22Rv1 (cell line): ENCODE results near the gene ICE2.

Source experiments
- H3K27ac ChIP-seq: fragments of 450-650 bp; 2 replicates; pipeline ENCODE4 v1.5.1; 2017
- ZFX ChIP-seq: fragments of 450-650 bp; IDR thresholded peaks from 2 replicates; pipeline ENCODE4 v1.6.1; 2017; ENCODE audit warnings: antibody characterized with exemption, borderline replicate concordance
- TF ChIP-seq, protein P1 (sequence below): fragments of 450-650 bp; IDR thresholded peaks from 2 replicates; pipeline ENCODE4 v1.5.1; 2017; ENCODE audit warnings: mild to moderate bottlenecking

Gene ICE2

GRCh38 chr15:60520013-60520824 lies 41.3 kb upstream of the ICE2 start:
- TF ChIP-seq, protein P1, sequence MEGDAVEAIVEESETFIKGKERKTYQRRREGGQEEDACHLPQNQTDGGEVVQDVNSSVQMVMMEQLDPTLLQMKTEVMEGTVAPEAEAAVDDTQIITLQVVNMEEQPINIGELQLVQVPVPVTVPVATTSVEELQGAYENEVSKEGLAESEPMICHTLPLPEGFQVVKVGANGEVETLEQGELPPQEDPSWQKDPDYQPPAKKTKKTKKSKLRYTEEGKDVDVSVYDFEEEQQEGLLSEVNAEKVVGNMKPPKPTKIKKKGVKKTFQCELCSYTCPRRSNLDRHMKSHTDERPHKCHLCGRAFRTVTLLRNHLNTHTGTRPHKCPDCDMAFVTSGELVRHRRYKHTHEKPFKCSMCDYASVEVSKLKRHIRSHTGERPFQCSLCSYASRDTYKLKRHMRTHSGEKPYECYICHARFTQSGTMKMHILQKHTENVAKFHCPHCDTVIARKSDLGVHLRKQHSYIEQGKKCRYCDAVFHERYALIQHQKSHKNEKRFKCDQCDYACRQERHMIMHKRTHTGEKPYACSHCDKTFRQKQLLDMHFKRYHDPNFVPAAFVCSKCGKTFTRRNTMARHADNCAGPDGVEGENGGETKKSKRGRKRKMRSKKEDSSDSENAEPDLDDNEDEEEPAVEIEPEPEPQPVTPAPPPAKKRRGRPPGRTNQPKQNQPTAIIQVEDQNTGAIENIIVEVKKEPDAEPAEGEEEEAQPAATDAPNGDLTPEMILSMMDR = no peak
- TF ChIP-seq ZFX = no peak
- no peak overlapping the region for H3K27ac ChIP-seq

DNA sequence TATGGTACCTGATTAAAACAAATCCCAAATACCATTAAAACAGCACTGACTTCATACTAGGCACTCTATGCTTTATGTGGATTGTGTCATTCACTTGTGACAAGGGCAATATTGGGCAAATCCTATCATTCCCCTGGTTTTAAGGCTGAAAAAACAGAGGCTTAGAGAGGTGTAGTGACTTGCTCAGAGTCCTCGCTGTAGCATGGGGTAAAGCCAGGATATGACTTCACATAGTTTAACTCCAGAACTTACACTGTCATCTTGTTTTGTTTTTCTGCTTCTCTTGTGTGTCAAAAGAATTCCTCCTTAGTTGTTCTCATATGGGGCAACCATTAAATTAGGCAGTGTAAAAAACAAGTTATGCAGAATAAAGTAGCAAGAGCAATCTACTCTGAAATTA lies 40.3 kb upstream of the ICE2 start:
- TF ChIP-seq, protein P1 = no peak
- no peak for TF ChIP-seq ZFX
- H3K27ac ChIP-seq = no peak overlapping the region

GRCh38 chr15:60518511-60518910 lies 39.6 kb upstream of the ICE2 start:
- H3K27ac ChIP-seq = no peak overlapping the region
- no peak for TF ChIP-seq ZFX
- TF ChIP-seq, protein P1 = no peak

GRCh38 chr15:60514261-60514881 lies 35.4 kb upstream of the ICE2 start:
- H3K27ac ChIP-seq = no peak overlapping the region
- TF ChIP-seq, protein P1 = no peak
- no peak for TF ChIP-seq ZFX

DNA sequence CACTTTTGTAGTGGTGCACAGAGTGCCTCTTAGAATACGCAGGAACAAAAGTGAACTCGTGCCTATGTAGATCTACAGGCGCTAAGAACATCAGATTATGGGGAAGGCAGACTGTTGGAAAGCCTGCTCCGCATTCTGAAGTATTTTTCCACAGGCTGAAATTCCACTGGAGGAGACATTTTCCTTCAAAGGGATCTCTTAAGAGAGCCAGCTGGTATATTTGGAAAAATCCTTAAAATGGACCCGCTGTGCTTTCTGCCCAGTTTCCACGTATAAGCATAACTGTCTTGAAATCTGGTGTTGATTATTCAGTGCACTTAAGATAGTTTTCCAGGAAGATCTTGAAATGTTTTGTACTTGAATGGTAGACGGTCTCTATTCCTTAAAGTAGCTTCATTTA lies 34.7 kb upstream of the ICE2 start:
- no peak overlapping the region for H3K27ac ChIP-seq
- TF ChIP-seq, protein P1 = no peak
- TF ChIP-seq ZFX = no peak

- no peak overlapping the region for H3K27ac ChIP-seq
- TF ChIP-seq, protein P1 = no peak
- TF ChIP-seq ZFX = no peak
These were observed 34.0 kb upstream of the ICE2 start for GRCh38 chr15:60512937-60513336.

GRCh38 chr15:60511351-60512031 lies 32.5 kb upstream of the ICE2 start:
- no peak overlapping the region for H3K27ac ChIP-seq

More at GRCh38 chr15:60511351-60512031, 32.5 kb upstream of the ICE2 start:
- TF ChIP-seq, protein P1 = no peak
- TF ChIP-seq ZFX = no peak
